DMS53 (cell line): Measurements from ENCODE around the gene NTNG2.

Experiments
- DNase-seq: peaks from one replicate; lab custom pipeline; 2025; lab: John Stamatoyannopoulos, UW

NTNG2 gene

GRCh38 chr9:132172185-132172584, 10.3 kb downstream of the NTNG2 start:
- DNase-seq = no peak

GRCh38 chr9:132175431-132175830, 13.6 kb downstream of the NTNG2 start:
- peak; percentile 20 for DNase-seq

- DNase-seq = no peak
These were observed 14.5 kb downstream of the NTNG2 start for GRCh38 chr9:132176338-132176737.

- DNase-seq = no peak
These were observed 20.0 kb downstream of the NTNG2 start for GRCh38 chr9:132181796-132182313.

- peak; percentile 25 for DNase-seq
These were observed 20.6 kb downstream of the NTNG2 start for GRCh38 chr9:132182314-132183091.

- no peak for DNase-seq
These were observed 21.3 kb downstream of the NTNG2 start for GRCh38 chr9:132183134-132183533.

GRCh38 chr9:132183715-132184114, 21.9 kb downstream of the NTNG2 start:
- no peak for DNase-seq

GRCh38 chr9:132184124-132184523, 22.3 kb downstream of the NTNG2 start:
- no peak for DNase-seq

GRCh38 chr9:132185073-132186009, 23.5 kb downstream of the NTNG2 start:
- DNase-seq = no peak

GRCh38 chr9:132187121-132187620, 25.3 kb downstream of the NTNG2 start:
- no peak for DNase-seq

GRCh38 chr9:132190966-132191365, 29.1 kb downstream of the NTNG2 start:
- no peak for DNase-seq

GRCh38 chr9:132192728-132193127, 30.9 kb downstream of the NTNG2 start:
- DNase-seq = no peak

GRCh38 chr9:132193227-132194124, 31.6 kb downstream of the NTNG2 start:
- DNase-seq = no peak

GRCh38 chr9:132194508-132194907, 32.6 kb downstream of the NTNG2 start:
- DNase-seq = no peak

- no peak for DNase-seq
These were observed 35.5 kb downstream of the NTNG2 start for GRCh38 chr9:132197315-132197714.

GRCh38 chr9:132197856-132198550, 36.1 kb downstream of the NTNG2 start:
- no peak for DNase-seq

GRCh38 chr9:132199056-132199455, 37.2 kb downstream of the NTNG2 start:
- no peak for DNase-seq

GRCh38 chr9:132200706-132201105, 38.8 kb downstream of the NTNG2 start:
- no peak for DNase-seq

GRCh38 chr9:132201139-132201538, 39.3 kb downstream of the NTNG2 start:
- peak; percentile 94 for DNase-seq

GRCh38 chr9:132201780-132202703, 40.2 kb downstream of the NTNG2 start:
- DNase-seq = peak; percentile 77
